Suppressor macrophage (primary cell): ENCODE results near the gene CELSR3.

Experiments used
- DNase-seq, 4 experiments: peaks; one replicate each; pipeline ENCODE4 v3.0.0-alpha.2; 2020 to 2022

Gene CELSR3

DNA sequence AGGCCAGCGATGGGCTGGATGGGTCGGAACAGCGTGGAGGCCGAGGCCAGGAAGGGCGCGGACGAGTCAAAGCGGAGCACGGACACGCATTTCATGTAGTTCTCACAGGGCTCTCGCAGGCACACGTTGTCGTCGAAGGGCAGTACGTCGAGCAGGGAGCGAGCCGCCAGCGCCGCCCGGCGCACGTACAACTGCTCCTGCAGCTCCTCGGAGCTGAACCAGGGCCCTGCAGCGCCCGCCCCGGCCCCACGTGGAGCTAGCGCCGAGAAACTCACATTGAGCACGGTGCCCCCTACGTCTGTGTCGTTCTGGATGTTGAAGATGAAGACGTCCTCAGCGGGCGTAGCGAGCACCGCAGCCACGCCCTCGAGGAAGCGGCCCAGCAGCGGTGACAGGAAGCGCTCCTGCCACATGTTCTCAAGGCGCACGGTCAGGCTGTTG lies 5.8 kb downstream of the CELSR3 start:
- DNase-seq: peak in 1 of 4 experiments; percentile 24

DNA sequence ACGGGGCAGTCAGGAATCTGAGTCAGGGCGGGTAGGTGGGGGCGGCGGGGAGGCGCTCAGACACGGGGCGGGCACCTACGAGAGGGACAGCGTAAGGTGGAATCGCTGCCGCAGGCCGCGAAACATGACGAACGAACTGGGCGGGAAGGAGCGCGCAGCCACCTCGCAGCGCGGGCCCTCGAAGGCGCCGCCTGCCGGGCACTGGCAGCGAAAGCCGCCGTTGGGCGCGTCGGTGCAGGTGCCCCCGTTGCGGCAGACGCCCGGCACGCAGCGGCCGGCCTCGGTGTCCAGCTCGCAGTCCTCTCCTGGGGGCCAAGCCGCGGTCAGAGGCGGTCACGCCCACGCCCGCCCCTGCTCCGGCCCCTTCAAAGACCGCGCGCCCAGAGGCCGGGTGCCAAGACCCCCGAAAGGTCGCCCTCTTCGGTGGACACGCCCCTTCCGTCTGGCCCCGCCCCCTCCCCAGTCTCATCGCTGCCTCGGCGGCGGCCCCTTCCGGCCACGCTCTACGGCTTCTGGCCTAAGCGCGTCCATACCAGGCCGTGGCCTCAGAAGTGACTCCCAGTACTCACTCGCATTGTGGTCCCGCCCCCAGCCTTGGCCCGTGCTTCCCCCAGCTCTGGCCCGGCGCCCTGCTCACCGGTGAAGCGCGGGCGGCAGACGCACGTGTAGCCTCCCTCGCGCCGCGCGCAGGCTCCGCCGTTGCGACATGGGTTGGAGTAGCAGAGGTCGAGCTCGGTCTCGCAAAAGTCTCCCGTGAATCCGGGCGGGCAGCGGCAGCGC lies 6.4 kb downstream of the CELSR3 start:
- peak; percentile 80 to 91 (median 85) for DNase-seq

DNA sequence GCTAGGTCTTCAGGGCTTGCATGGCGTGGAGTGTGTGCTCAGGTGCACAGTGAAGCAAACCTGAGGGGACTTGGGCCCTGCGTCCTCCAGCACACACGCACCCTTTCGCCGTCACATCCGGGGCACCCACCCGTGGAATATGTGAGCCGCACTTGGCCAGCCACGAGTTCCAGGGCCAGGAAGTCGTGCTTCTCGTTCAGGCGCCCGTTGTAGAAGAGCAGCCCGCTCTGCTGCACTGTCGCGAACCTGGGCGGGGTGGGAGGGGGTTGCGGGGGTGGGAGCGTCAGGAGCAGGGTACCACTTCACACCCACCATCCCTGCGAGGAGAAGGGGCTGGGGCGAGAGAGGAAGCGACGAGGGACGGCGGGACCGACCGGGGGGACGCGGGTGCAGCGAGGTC lies 7.1 kb downstream of the CELSR3 start:
- DNase-seq: peak in 3 of 4 experiments; percentile 14 to 38 (median 25)

DNA sequence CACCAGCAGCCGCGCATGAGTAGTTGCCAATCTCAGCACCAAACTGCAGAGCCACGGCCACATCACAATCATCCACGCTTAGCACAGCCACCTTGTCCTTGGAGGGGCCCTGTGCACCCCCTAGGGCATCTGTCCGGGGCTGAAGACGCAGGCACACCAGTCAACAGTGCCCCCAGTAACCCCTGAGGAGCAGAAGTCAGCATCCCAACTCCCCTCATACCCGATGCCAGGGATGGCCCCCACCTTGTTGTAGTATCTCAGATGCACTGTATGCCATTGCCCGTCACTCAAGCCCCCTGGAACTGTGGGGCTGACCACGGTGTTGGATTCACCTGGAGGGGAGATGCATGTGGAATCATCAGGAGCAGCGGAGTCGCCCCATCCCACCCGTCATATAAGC lies 7.6 kb downstream of the CELSR3 start:
- no peak for DNase-seq

DNA sequence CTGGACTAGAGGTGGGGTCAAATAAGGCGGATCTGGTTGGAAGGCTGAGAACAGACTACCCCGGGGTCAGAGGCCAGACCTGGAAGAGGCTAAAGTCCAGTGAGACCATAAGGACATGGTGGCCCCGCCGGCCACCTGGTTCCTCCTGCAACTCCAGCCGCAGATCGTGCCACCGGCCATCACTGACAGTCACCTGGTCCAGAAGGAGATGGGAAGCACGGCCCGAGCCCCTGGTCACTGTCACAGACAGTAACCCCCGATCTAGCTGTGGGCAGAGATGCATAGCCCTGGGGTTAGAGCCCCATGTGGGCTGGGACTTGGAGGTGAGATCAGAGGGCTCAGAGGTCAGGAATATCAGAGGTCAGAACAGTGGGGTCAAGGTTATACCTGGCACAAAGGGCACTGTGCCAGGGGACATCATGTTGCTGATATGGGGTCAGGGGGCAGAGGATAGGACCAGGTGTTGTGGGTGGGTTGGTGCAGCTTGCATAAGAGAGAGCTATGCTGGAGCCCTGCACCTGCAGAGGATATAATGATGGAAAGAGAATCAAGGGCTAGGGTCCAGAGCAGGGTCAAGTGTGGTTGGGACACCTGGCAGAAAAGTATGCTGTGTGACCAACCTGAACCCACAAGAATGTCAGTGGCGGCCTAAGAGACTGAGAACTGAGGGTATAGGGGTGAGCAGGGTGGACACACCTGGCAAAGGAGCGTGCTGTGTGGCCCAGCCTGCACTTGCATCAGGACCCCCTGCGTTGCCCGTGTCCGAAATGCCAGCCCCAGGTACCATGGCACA lies 9.6 kb downstream of the CELSR3 start:
- DNase-seq: no peak

DNA sequence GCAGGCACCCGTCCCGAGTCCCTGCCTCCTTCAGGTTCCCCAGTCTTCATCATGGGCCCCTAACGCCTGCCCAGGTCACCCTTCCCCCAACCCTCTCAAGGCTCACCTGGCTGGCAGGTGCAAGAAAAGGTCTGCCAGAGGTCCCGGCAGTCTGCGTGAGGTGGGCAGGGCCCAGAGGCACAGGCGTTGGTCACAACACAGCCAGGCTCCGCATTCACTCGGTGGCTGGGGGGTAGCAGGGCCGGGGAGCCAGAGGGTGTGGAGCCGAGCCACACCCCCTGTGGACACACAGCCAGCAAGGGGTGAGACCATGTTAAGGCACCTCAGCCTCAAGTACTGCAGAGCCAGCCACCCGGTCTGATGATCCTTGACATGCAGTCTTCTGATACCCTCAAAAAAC lies 10.9 kb downstream of the CELSR3 start:
- DNase-seq: no peak

DNA sequence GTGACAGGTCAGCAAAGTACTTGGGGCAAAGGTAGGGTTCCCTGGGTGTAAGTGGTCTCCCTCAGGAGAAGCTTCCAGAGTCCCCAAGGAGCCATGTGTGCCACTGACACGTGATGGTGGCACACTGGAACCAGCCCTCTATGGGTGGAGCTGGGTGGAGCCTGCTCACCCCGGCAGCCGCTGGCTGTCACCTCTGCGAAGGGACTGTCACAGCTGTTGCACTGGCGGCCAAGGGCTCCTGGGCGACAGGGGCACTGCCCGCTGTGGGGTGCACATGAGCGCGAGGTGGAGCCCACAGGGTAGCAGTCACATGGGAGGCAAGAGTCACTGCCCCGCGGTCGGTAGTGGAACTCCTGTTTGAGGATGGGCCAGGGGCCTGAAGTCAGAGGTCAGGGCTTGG lies 12.0 kb downstream of the CELSR3 start:
- DNase-seq: no peak

DNA sequence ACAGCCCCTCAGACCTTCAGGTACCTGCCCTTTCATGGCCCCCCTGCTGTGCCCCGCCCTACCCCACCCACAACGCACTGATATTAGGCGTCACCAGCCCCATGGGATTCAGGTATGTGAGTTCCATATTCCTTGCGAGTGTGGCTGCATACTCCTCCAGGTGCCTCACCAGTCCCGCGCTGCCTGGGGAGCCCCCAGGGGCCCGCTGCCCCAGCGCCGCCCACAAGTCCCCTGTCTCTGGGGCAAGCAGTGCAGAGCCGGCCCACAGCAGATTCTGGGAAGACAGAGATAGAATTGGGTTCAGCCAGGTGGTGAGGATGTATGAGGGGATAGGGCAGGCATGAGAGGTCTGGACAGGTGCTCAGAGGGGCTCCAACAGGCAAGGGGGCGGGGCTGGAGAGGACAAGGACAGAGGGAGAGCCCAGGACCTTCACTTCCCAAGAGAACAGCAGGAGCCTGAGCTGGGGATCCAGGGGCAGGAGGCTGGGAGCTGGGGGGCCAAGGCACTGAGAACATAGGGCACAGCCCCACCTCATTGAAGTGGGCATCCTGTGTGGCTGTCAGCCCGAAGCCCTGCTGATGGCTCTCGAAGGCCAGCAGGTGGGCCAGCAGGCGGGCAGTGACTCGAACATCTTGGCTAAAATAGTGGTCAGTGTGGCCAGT lies 14.4 kb downstream of the CELSR3 start:
- no peak for DNase-seq

DNA sequence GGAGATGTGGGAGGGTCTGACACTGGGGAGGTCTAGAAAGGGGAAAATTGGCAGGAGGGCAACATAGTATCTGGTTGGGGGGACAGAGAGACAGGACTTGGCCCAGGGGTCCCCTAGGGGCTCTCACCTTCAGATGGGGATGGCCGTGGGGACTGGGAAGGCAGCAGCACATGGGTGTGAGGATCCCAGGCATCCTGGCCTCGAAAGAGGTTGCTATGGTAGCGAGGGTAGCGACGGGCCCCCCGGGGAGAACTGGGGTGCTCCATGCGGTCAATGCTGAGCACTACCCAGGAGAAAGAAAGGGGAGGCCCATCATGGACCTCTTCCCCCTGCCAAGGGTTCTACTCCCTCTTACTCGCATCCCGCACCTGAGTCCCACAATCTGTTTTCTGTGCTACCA lies 15.0 kb downstream of the CELSR3 start:
- no peak for DNase-seq

DNA sequence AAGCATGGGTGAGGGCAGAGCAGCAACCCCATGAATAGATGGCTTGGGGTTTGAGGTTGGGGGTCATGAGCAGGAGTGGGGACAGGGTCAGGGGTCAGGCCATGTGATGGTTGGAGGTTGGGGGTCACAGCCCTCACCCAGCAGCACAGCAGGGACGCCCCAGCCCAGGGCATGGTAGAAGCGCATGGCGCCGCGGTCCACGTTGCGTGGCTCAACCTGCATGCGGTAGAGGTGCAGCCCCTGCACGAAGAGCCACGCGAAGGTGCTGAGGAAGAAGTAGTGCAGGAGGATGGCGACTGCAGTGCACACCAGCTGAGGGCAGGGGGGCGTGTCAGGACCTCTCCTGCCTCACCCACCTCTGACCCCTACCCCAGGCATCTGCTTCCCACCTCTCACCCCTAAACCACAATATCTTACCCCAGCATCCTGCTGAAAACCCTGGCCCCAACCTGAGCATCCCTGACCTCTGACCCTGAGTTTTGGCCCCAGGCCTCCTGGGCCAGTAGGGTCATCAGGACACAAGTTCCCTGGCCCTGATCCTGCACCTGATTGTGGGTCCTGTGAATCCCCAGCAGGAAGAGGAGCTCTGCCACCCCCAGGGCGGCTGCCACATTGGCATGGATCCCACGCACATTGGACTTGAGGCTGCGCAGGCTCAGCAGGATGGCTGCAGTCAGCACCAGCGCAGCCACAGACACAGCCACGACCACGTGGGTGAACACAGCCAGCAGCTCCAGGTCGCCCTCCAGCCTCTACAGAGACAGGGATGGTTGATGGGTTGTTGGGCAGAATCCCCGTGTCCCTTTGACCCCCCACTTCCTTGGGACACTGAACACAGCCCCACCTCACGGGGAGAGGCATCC lies 17.6 kb downstream of the CELSR3 start:
- DNase-seq: no peak

DNA sequence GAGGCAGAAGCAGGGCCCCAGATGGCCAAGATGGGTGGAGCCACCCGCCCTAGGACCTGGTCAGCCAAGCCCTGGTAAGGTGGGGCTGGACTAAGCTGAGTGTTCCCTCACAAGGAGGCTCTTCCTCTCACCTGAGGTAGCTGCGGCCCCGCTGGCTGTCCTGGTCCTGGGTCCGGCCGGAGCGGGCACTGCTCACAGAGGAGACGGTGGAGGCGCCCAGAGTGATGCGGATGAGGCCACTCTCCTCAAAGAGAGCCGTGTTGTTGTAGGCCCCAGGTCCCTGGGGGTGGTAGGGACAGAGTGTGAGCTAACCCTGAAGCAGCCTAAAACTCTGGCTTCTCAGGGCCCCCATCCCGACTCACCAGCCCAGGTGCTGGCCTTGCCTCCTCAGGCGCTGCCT lies 20.1 kb downstream of the CELSR3 start:
- DNase-seq: no peak

DNA sequence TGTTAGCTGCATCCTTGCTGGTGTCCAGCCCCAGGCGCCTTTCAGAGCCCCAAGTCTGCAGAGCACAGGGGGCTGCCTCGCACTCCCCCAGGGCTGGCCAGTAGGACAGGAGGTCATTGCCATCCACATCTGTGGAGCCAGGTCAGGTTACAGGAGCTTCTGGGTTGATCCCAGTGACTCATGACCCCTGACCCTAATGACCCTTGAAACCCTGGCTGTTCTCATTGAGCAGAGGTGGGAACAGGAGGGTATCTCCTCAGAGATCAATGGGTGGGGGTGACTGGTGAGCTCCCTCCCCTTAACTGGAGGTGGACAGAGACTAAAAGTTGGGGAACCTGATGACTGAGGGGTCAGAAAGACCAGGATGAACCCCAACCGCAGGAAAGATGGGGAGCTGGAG lies 21.3 kb downstream of the CELSR3 start:
- DNase-seq: no peak

DNA sequence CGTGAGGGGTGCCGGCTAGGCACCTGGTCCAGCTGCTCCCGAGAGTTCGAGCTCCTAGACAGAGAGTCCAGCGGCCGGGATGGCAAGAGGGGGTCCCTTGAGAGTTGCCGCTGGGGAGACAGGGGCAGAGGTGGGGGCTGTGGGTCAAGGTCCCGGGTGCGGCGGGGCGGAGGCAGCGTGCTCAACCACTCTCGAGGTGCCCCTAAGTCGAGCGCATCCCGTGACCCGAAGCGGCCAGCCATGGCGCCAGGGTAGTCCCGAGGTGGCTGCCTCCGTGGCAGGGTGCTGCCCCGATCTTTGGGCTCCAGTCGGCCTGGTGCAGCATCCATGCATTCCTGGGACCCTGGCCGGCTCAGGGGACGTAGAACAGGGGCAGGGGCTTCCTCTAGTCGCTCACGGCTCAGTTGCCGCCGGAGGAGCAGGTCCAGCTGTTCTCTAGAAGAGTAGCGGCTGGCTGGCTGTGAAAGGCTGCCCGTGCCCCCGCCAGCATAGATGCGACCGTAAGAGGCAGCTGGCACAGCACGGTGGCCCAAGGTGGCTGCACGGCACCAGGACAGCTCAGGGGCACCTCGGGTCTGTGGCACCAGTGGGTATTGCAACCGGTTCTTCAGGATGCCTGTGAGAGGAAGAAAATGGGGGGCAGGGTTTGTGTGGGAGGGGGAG lies 22.6 kb downstream of the CELSR3 start:
- no peak for DNase-seq

DNA sequence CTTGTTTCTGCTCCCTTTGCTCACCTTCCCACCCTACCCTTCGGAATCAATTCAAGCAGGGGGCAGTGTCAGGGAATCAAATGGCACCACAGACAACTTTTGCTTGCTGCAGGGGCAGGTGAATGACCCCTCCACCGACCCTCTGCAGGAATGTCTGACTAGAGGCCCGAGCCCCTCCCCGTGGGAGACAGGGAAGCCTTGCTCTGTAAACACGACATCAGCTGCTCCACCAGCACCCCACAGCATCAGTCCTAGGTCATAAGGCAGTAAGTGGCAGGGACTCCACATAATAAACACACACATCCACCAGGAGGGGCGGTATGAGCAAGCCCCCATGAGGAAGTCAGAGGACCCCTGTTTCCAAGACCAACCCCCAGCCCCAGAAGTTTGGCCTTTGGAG lies 25.4 kb downstream of the CELSR3 start:
- no peak for DNase-seq

DNA sequence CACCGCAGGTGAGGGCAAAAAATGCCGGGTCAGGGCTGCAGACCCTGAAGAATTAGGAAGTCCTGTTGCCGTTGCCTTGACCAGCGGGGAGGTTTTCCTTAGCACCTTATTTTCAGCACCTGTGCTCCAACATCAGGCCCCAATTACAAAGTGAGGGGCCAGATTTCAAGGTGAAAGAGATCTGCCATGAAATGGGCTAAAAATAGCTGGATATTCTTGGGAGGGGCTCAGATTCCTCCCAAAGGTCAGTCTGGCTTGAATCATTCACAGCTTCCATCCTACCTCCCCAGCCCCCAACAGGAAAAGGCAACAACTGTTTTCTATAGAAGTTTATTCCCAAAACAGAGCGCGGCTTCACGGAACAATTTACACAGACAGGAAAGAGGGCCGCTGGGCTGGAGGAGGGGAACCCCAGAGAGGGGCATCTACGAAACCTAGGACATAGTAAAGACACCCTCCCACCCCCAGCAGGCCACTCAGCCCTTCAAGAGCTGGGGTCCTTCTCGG lies 26.5 kb downstream of the CELSR3 start:
- no peak for DNase-seq

DNA sequence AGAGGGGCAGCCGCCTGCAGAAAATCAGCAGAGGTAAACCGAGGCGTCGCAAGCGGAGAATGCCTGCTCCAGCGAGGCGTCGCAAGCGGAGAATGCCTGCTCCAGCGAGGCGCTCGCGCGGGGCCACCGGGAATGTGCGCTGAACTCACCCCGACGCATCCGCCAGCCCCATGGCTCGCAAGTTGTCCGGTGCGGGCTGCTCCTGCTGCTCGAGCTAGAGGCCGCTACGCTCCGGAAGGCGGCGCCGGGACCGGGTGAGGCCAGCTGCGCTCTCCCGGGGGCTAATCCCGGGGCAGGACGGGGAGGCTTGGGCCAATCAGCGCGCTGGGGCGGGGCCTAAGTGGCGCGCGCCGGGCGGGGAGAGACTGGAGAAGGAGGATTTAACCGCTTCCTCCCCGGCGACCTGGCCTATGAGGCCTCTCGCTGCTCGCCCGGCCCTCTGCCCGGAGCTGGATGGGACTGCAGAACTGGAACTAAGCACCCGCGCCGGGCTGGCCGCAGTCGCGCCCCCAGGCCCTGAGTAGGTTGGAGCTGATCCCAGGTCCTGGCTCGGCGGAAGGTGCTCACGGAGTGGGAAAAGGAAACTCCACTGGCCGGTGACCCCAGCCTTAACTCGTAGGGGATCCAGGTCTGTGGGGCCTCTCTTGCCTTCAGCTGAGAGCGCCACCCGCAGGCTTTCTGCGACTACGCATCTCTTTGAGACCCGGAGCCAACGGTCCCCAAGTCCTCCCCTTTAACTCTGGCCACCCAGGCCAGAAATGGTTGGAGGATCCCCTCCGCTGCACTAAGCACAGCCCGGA lies 27.3 kb downstream of the CELSR3 start, which contains the start of gene SLC26A6:
Gene SLC26A6 (minus strand): TSS at position 240 of the 800 bp plus-strand sequence. CDS start 68 bp downstream, at position 172.
- peak; percentile 97 to 99 (median 98) for DNase-seq

DNA sequence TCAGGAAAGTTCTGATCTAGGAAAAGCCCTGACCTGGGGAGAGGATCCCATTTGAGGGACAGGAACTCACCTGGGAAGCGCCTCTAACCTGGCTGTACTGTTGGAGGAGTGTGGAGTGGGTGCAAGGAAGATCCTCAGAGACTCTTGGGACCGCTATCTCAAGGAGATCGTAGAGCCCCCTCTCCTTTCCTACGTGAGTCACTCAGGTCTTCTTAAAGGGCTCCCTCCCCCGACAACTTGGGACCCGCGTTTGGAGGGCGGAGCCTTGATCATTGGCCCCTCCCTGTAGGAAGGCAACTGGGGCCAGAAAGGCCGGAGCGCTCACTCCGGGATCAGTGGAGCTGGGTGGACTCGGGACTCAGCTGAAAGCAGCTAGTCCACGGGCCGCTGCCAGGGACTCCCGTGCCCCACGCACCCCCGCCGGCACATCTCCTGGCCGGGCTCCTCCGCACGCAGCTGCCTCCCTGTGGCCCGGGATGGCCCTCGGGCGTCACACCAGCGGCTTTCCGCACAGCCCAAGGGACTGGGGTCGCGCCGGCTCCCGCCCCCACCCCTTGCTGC lies 27.9 kb downstream of the CELSR3 start:
- DNase-seq: peak; percentile 36 to 62 (median 50)

DNA sequence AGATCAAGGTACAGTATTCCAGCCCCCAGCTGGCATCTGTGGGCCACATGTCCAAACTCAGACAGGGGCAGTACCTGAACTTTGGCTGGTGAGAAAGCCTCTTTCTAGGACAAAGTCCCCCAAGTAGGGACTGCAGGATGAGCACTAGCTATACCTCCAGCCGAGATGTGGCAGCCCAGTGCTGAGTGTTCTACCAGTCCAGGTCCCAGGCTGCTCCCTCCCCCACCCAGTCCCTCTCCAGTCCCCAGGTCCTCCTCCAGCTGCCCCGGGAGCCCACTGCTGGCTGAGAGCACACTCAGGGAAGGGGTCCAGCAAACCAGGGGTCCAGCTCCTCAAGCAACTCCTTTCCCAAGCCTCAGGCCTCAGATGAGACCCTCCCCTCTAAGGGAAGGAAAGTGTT lies 28.9 kb downstream of the CELSR3 start:
- DNase-seq: no peak

DNA sequence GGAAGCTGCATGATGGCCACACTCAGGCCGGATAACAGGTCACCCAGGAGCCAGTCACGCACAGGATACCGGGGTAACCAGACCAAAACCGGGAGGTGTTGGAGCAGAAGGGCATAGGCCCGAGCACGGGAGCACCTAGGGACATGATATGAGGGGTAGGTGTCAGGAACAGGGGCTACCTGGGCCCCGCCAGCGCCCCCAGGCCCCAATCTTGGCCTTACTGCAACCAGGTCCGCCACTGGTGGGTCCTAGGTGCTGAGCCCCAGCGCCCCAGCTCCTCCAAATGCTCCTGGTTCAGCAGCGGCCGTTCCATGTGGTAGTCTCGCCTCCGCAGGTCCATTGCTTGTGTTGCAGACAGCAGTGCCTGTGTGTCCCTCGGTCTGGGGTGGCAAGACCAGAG lies 29.4 kb downstream of the CELSR3 start:
- no peak for DNase-seq
